HG02588 (cell line): ENCODE measurements around the gene PROC.

Source experiments
- ATAC-seq: cut with Tn5 transposase; IDR thresholded peaks from one replicate; pipeline ENCODE4 v1.9.1; 2021; ENCODE audit warnings: mild to moderate bottlenecking, moderate library complexity; ENCODE audit not compliant: unreplicated experiment

The PROC gene

GRCh38 chr2:127418300-127419111 lies at the start of gene PROC:
Gene PROC, plus strand, starts transcription at chr2:127418427. Its CDS starts 1,516 bp downstream, at chr2:127419943.
- ATAC-seq = no peak

DNA sequence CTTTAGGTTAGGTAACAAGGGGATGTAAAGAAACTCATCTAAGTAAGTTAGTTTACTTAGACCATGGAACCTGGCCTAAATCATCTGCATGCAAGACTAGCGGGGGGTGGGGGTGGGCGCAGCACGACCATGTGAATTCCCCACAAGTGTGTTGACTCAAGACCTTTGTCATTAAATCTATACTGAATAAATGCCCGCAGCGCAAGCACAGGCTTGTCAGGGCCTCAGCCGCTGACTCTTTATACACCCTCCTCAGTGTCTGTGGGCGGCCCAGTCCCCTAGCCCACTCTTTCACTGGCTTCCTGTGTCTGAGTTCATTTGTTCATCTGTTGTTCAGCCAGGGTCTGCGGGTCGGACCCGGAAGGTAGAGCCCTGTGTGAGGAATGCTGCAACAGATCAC lies 48.2 kb upstream of the PROC start:
- ATAC-seq = no peak

- no peak for ATAC-seq
Observed at GRCh38 chr2:127371037-127371436, 47.2 kb upstream of the PROC start.

GRCh38 chr2:127373362-127374083 lies 44.7 kb upstream of the PROC start:
- no peak for ATAC-seq

GRCh38 chr2:127376257-127376656 lies 42.0 kb upstream of the PROC start:
- ATAC-seq = no peak

DNA sequence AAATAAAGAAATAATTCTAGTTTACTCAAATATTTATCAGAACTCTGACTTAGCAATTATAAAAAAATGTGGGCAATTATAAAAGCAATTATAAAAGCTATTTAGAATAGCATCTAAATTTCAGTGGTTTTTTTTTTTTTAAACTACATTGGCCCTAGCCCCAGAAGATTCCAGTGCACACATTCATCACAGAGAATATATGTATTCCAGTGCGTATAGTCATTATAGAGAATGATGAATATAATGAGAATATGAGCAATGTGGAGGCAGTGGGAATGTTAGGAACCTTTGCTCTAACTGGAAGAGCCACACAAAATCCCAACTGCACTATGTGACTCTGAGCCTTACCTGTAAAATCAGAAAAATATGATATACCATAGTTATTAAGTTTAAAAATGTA lies 41.0 kb upstream of the PROC start:
- no peak for ATAC-seq

DNA sequence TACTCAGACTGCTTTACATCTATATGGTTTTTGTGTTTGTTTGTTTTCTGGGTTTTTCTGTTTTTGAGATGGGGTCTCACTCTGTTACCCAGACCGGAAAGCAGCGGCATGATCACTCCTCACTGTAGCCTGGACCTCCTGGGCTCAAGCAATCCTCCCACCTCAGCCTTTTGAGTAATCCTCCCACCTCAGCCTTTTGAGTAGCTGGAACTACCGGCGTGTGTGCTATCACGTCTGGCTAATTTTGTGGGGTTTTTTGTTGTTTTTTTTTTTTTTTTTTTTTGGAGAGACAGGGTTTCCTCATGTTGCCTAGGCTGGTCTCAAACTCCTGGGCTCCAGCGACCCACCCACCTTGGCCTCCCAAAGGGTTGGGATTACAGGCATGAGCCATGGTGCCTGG lies 39.5 kb upstream of the PROC start:
- ATAC-seq = no peak

DNA sequence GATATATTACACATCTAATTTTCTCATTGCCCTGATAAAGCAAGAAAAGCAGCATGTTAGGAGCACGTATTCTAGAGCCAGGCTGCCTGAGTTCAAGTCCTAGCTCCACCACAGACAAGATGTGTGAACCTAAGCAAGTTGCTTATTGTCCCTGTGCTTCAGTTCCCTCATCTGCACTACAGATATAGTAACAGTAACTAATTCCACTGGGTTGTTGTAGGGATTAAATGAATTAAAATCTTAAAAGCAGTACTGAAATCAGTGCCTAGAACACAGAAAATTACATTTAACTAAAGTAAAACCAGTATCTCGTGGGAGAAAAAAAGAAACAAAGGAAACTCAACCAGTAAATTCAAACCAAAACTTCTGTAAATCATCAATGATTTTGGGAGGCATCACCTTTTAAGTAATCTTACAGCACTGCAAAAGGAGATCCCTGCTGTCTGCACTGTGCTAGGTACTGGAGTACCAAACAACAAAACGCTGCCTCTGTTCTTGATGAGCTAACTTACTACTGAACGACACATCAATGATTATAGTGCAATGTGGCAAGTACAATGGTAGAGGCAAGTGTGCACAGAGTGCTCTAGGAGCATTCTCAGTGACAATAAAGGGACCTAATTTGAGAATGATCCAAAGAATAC lies 38.4 kb upstream of the PROC start:
- no peak for ATAC-seq

GRCh38 chr2:127381762-127382161 lies 36.5 kb upstream of the PROC start:
- no peak for ATAC-seq

- ATAC-seq = no peak
Observed at GRCh38 chr2:127382831-127383230, 35.4 kb upstream of the PROC start.

GRCh38 chr2:127384529-127384928 lies 33.7 kb upstream of the PROC start:
- no peak for ATAC-seq

DNA sequence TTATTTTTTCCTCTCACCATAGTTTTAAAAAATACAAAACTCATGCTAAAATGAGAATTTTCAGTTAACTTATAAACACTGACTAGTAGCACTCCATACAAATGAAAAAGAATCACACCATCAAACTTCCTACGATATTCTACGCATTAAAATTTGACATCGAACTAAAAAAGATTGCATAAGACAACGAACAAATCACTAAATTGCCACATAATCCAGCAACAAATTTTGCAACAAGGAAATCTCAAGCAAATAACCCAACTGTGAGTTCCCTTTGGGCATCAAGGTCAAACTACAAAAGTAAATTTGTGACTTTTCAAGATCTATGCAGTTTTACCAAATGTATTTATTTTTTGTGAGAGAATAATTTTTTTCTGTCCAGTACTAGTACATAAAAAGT lies 32.0 kb upstream of the PROC start:
- ATAC-seq = no peak

GRCh38 chr2:127386764-127387654 lies 31.2 kb upstream of the PROC start:
- ATAC-seq = peak; percentile 67

- ATAC-seq = peak; percentile 79
Observed at GRCh38 chr2:127387655-127388422, 30.4 kb upstream of the PROC start, which contains the start of gene MAP3K2. Gene MAP3K2, minus strand, starts transcription at chr2:127387975. Its CDS starts 44,846 bp downstream, at chr2:127343129.

DNA sequence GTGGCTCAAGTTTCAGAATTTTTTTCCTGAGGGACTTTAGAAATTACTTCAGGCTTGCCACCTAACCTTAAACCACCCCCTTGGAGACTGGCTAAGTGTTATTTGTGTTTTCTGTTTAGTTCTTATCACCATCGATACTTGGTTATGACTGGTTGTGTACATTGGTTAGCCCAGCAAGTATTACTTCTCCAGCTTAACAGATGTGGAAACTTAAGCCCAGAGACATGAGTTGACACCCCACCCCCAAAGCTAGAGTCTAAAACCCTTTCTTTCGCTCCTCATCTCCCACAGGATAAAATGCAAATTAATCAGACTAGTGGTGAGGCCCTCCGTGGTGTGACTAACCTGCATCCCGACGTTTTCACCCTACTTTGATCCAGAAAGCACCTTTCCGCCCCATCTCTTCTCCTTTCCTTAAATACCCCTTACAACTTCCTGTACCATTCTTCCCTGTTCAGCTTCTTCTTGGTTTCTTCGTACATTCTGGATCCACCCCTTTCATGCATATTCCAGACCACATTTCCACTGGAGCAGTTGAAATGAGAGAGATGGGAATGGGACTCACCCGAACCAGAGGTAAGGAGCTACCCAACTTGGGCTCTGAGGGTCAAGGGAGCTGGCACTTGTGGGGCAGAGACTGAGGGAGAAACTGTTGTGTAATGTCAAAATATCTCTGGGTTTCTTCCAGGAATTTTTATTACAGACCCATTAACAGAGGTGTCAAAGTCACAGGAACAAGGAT lies 29.6 kb upstream of the PROC start:
- ATAC-seq = peak; percentile 16

GRCh38 chr2:127389778-127390435 lies 28.3 kb upstream of the PROC start:
- ATAC-seq = no peak

DNA sequence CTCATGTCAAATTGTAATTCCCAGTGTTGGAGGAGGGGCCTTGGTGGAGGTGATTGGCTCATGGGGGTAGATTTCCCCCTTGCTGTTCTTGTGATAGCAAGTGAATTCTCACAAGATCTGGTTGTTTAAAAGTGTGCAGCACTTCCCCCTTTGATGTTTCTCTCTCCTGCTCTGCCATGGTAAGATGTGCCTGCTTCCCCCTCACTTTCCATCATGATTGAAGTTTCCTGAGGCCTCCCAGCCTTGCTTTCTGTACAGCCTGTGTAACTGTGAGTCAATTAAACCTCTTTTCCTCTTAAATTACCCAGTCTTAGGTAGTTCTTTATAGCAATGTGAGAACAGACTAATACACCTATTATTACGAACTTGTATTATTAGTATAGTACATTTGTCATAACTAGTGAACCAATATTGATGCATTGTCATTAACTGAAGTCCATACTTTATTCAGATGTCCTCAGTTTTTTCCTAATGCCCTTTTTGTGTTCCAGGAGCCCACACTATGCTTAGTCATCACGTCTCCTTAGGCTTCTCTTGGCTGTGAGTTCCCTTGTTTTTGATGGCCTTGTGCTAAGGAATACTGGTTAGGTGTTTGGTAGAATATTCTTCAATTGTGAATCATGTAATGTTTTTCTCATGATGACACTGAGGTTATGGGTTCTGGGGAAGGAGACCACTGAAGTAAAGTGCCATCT lies 25.9 kb upstream of the PROC start:
- ATAC-seq = no peak
